SIG-M5 (cell line): Measurements from ENCODE around the gene SNX24.
"Not testable (repeated sequence)": the region's sequence is repeated elsewhere in the genome, so short reads cannot be mapped to it uniquely, and the experiment has no call there.

Experiments used
- DNase-seq: peaks from one replicate; lab custom pipeline; 2025; lab: John Stamatoyannopoulos, UW

The SNX24 gene

GRCh38 chr5:122967625-122968024, 122.2 kb downstream of the SNX24 start:
- no peak for DNase-seq

- not testable (repeated sequence) for DNase-seq
Measured at GRCh38 chr5:122968056-122968455, 122.6 kb downstream of the SNX24 start.

GRCh38 chr5:122971333-122971732, 125.9 kb downstream of the SNX24 start:
- no peak for DNase-seq

GRCh38 chr5:122972877-122973276, 127.5 kb downstream of the SNX24 start:
- DNase-seq = no peak

GRCh38 chr5:122973759-122974158, 128.3 kb downstream of the SNX24 start:
- not testable (repeated sequence) for DNase-seq

- DNase-seq = not testable (repeated sequence)
Measured at GRCh38 chr5:122974251-122974650, 128.8 kb downstream of the SNX24 start.

- DNase-seq = no peak
Measured at GRCh38 chr5:122977319-122977718, 131.9 kb downstream of the SNX24 start.

- DNase-seq = no peak
Measured at GRCh38 chr5:122978068-122978467, 132.7 kb downstream of the SNX24 start.

- DNase-seq = no peak
Measured at GRCh38 chr5:122978644-122979297, 133.4 kb downstream of the SNX24 start.

GRCh38 chr5:122981846-122982245, 136.4 kb downstream of the SNX24 start:
- DNase-seq = no peak

- no peak for DNase-seq
Measured at GRCh38 chr5:122982376-122982775, 137.0 kb downstream of the SNX24 start.

- DNase-seq = no peak
Measured at GRCh38 chr5:122984425-122984824, 139.0 kb downstream of the SNX24 start.

GRCh38 chr5:122985006-122985700, 139.7 kb downstream of the SNX24 start:
- DNase-seq = no peak

- DNase-seq = no peak
Measured at GRCh38 chr5:122985954-122986721, 140.7 kb downstream of the SNX24 start.

- no peak for DNase-seq
Measured at GRCh38 chr5:122996091-122996490, 150.7 kb downstream of the SNX24 start.

- no peak for DNase-seq
Measured at GRCh38 chr5:122997294-122997693, 151.9 kb downstream of the SNX24 start.

- peak; percentile 10 for DNase-seq
Measured at GRCh38 chr5:122999947-123000563, 154.6 kb downstream of the SNX24 start.

- DNase-seq = no peak
Measured at GRCh38 chr5:123000731-123001130, 155.3 kb downstream of the SNX24 start.

- DNase-seq = no peak
Measured at GRCh38 chr5:123001808-123002207, 156.4 kb downstream of the SNX24 start.

GRCh38 chr5:123007182-123007581, 161.8 kb downstream of the SNX24 start:
- no peak for DNase-seq

- no peak for DNase-seq
Measured at GRCh38 chr5:123007754-123008153, 162.3 kb downstream of the SNX24 start.

- DNase-seq = no peak
Measured at GRCh38 chr5:123012321-123012720, 166.9 kb downstream of the SNX24 start.

- no peak for DNase-seq
Measured at GRCh38 chr5:123014689-123015088, 169.3 kb downstream of the SNX24 start.
